Testis (tissue), 3 donors: ENCODE measurements around the gene ASXL1. TPM values are rescaled to one million over a fixed set of nuclear protein-coding genes. Genes with fewer than 3 reads are reported as not detected.
"Not testable (repeated sequence)": the region's sequence is repeated elsewhere in the genome, so short reads cannot be mapped to it uniquely, and the experiment has no call there.

Experiments
- DNase-seq: peaks from one replicate; pipeline ENCODE4 v3.0.0-alpha.2; 2019
- H3K27ac ChIP-seq, 2 donors: fragments of 200-600 bp; sonication (generic); one replicate each; pipeline ENCODE4 v1.5.1; 2019
- H3K27me3 ChIP-seq: fragments of 200-600 bp; sonication (generic); one replicate; pipeline ENCODE4 v1.5.1; 2019
- H3K36me3 ChIP-seq: fragments of 200-600 bp; sonication (generic); one replicate; pipeline ENCODE4 v1.5.1; 2017; ENCODE audit warnings: low read depth; ENCODE audit errors: missing control alignments
- H3K4me1 ChIP-seq: fragments of 200-600 bp; sonication (generic); one replicate; pipeline ENCODE4 v1.5.1; 2019
- H3K4me3 ChIP-seq, 2 donors: fragments of 200-600 bp; sonication (generic); one replicate each; pipeline ENCODE4 v1.5.1; 2017 to 2019
- H3K9me3 ChIP-seq: fragments of 200-600 bp; sonication (generic); one replicate; pipeline ENCODE4 v1.5.1; 2017
- CTCF ChIP-seq, 3 experiments: fragments of 450-650 bp in 2 of 3; fragments of 200-600 bp in 1 of 3; sonication (generic) in 1 of 3; IDR thresholded peaks; one replicate each; pipeline ENCODE4 v1.5.1; 2016 to 2019; ENCODE audit warnings: antibody characterized with exemption in 3 of 3, mild to moderate bottlenecking in 2 of 3, moderate library complexity in 1 of 3
- POLR2A ChIP-seq: fragments of 450-650 bp; IDR thresholded peaks from one replicate; pipeline ENCODE4 v1.6.1; 2017; ENCODE audit warnings: antibody characterized with exemption, mild to moderate bottlenecking, moderate library complexity
- WGBS, 2 donors: methylation state at CpG; one replicate each; pipeline ENCODE4 v1.1.5; 2018; 5-methylcytosine and 5-hydroxymethylcytosine counted together
- intact Hi-C: fragments of 100-400 bp; cut with DNase I; formaldehyde crosslinking; loops from one replicate; pipeline ENCODE4 v1.15.1; 2023; ENCODE audit warnings: low total_unique reads
- polyA plus RNA-seq: library from polyadenylated mRNA; stranded (reverse); fragments of 350-450 nt; fragmentation: Illumina TruSeq; extraction: RNeasy Lipid Tissue Mini Kit (QIAGEN cat#74804); gene quantifications from one replicate; pipeline ENCODE4 v1.2.3, GENCODE V29; 2014; ENCODE audit warnings: low read depth, low replicate concordance; ENCODE audit not compliant: insufficient read depth
- total RNA-seq, 2 donors: library from RNA; depleted of rRNA; stranded (reverse); fragments of >200 nt; gene quantifications; one replicate each; pipeline ENCODE4 v1.2.3, GENCODE V29; 2016

ASXL1 gene
- total and polyA plus RNA-seq, 3 donors from 2014 or later = 101 to 161 (median 125) TPM

GRCh38 chr20:32463642-32464400, 105.7 kb downstream of the ASXL1 start:
- H3K36me3 ChIP-seq = no peaks in the 10 kb centered on the region
- no peak overlapping the region for H3K27ac ChIP-seq
- WGBS, 2 donors = 67 to 81% methylated on average over 13 to 28 of the region's 28 CpGs
- TF ChIP-seq CTCF (IDR thresholded peaks at IDR 0.05) (no peak), POLR2A (no peak)
- DNase-seq = peak; percentile 64
- H3K27me3 ChIP-seq = no peaks in the 10 kb centered on the region
- intact Hi-C loops = no loop called here
- H3K4me3 ChIP-seq = no peak overlapping the region
- H3K4me1 ChIP-seq = peaks cover 46% of the 10 kb centered on the region
- H3K9me3 ChIP-seq = no peaks in the 10 kb centered on the region

GRCh38 chr20:32464401-32465091, 106.4 kb downstream of the ASXL1 start:
- Histone ChIP-seq H3K9me3 (no peaks in the 10 kb centered on the region), H3K27me3 (no peaks in the 10 kb centered on the region), H3K4me1 (peaks cover 46% of the 10 kb centered on the region), H3K36me3 (no peaks in the 10 kb centered on the region), H3K4me3 (no peak overlapping the region), H3K27ac (no peak overlapping the region)
- intact Hi-C loops = no loop called here
- TF ChIP-seq POLR2A (no peak), CTCF (IDR thresholded peaks at IDR 0.05) (no peak)
- WGBS, 2 donors = 76 to 82% methylated on average over 17 to 20 of the region's 20 CpGs
- DNase-seq = no peak

- no peaks in the 10 kb centered on the region for H3K9me3 ChIP-seq
- H3K27me3 ChIP-seq = no peaks in the 10 kb centered on the region
- intact Hi-C loops = no loop called here
- WGBS, 2 donors = 45 to 63% methylated on average over 10 to 24 of the region's 24 CpGs
- TF ChIP-seq CTCF (IDR thresholded peaks at IDR 0.05) = no peak
- TF ChIP-seq POLR2A = no peak
- no peaks in the 10 kb centered on the region for H3K36me3 ChIP-seq
- peaks cover 43% of the 10 kb centered on the region for H3K4me1 ChIP-seq
- H3K27ac ChIP-seq = peak overlapping the region in 1 of 2 donors; percentile 60
- no peak overlapping the region for H3K4me3 ChIP-seq
- DNase-seq = no peak
Observed at GRCh38 chr20:32465092-32465900, 107.2 kb downstream of the ASXL1 start.

- intact Hi-C loops, H3K9me3 ChIP-seq, H3K4me3 ChIP-seq, H3K27me3 ChIP-seq, H3K36me3 ChIP-seq: not testable (repeated sequence)
- peak overlapping the region in 1 of 2 donors; percentile 60 for H3K27ac ChIP-seq
- 59 to 81% methylated on average over 4 to 15 of the region's 15 CpGs for WGBS, 2 donors
- peaks cover 44% of the 10 kb centered on the region for H3K4me1 ChIP-seq
- peak; percentile 51 for DNase-seq
Observed at GRCh38 chr20:32465901-32466675, 108.0 kb downstream of the ASXL1 start.
